ENCODE results near the gene CCDC196.
"Not testable (repeated sequence)": the region's sequence is repeated elsewhere in the genome, so short reads cannot be mapped to it uniquely, and the experiment has no call there.

Gene CCDC196

DNA sequence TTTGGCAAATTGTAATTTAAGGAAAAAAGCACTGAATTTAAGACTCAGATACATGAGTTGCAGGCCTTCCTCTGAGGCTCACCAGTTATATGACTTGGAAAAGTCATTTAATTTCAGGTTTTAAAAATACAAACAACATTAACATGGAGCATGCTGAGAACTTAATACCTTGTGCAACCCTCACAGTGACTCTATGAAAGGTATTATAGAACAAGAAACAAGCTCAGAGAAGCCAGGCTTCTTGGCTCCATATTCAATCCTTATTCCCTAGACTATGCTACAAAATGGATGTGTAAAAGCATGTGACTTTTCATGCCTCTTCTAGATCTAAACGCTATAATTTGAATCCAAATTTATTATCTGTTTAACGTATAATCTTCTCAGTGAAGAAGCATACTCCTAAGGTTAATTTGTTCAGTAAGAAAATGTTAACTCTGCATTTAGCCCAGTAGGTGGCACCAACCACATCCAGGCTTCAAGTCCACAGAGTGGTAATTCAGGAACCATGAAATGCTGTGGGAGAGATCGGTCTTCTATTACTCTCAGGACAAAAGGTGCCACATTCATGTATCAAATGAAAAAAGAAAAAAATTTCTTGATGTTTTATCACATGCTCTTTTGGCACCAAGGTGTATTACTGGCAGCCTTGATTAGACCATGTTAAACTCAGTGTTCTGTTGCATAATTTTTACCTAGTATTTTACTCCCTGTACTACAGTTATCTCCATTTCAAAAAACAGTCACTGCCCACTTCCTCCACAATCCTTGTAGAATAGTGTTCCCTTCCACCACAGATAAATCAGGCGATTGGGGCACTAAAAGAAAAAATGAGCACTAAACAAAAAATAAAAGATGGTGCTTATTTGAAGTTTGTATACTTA lies 9.3 kb downstream of the CCDC196 start:
- DNase-seq (ENCODE audit: low read depth): peak; percentile 75
- no peak overlapping the region for H3K4me3 ChIP-seq (ENCODE audit: low read length)
- TF ChIP-seq, protein P1, sequence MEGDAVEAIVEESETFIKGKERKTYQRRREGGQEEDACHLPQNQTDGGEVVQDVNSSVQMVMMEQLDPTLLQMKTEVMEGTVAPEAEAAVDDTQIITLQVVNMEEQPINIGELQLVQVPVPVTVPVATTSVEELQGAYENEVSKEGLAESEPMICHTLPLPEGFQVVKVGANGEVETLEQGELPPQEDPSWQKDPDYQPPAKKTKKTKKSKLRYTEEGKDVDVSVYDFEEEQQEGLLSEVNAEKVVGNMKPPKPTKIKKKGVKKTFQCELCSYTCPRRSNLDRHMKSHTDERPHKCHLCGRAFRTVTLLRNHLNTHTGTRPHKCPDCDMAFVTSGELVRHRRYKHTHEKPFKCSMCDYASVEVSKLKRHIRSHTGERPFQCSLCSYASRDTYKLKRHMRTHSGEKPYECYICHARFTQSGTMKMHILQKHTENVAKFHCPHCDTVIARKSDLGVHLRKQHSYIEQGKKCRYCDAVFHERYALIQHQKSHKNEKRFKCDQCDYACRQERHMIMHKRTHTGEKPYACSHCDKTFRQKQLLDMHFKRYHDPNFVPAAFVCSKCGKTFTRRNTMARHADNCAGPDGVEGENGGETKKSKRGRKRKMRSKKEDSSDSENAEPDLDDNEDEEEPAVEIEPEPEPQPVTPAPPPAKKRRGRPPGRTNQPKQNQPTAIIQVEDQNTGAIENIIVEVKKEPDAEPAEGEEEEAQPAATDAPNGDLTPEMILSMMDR (conservative IDR thresholded peaks at IDR 0.05; ENCODE audit: low read length): peak; percentile 89

DNA sequence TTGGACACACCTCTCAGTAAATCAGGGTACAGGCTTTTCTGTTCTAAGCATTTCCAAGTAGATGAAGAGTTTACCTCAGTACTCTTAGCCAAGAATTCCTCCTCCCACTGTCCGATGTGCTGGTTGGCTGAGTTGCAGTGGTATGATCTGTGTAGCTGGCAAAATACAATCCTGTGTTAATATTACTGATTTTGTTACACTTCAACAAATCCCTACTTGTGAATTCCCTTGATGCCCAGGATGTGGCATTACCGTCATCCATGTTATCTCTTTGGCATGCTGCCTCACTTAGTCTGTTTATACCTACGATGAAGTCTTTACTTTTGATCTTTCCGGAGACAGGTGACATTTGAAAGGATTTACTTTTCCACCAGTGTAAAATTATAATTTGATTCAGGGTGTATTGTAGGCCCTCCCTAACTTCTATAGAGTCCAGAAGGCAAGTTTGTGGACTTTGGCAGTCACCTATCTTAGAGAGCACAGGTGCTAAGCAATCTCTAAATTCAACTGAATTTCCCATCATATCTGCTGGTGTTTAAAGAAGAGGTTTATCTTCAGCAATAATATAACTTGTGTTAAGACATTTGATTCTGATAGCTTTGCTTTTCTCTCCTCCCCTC lies 10.1 kb downstream of the CCDC196 start:
- TF ChIP-seq, protein P1 (conservative IDR thresholded peaks at IDR 0.05; ENCODE audit: low read length): no peak
- no peak overlapping the region for H3K4me3 ChIP-seq (ENCODE audit: low read length)
- DNase-seq (ENCODE audit: low read depth): no peak

DNA sequence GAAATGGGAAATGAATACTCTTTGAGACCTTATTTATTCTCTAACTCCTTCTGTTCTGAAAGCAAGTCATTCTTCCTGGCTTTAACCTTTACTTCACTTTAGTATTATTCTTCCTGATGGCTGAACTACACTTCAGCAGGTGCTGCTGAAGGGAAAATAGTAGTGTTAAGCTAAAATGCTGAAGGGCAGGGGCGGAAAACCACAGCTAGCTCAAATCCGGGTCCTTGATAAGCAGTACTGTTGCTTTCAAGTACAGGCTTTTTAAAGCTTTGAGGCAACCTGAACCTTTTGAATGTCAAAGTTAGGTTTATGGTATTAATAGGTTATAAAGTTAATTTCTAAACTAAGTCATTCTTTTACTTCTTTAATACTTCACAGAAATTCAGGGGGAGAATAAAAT lies 10.7 kb downstream of the CCDC196 start:
- TF ChIP-seq, protein P1 (conservative IDR thresholded peaks at IDR 0.05; ENCODE audit: low read length): no peak
- no peak overlapping the region for H3K4me3 ChIP-seq (ENCODE audit: low read length)
- no peak for DNase-seq (ENCODE audit: low read depth)

DNA sequence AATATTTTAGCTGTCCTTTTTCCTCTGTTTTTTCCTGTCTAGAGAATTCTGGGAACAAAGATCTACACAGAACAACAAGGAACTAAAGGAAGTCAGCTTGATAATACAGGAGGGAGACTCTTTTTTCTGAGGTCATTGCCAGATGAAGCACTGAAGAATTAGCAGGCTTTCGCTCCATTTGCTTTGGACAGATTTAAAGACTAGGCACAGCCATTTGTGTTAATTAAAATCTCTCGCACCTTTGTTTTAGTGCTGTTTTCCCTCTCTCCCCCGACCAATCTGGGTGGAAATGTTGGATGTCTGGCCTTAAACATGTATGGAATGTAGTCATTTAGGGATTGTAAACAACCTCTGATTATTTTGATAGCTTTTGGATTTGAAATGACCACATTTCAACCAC lies 12.1 kb downstream of the CCDC196 start:
- TF ChIP-seq, protein P1 (conservative IDR thresholded peaks at IDR 0.05; ENCODE audit: low read length): no peak
- H3K4me3 ChIP-seq (ENCODE audit: low read length): no peak overlapping the region
- peak; percentile 11 for DNase-seq (ENCODE audit: low read depth)

DNA sequence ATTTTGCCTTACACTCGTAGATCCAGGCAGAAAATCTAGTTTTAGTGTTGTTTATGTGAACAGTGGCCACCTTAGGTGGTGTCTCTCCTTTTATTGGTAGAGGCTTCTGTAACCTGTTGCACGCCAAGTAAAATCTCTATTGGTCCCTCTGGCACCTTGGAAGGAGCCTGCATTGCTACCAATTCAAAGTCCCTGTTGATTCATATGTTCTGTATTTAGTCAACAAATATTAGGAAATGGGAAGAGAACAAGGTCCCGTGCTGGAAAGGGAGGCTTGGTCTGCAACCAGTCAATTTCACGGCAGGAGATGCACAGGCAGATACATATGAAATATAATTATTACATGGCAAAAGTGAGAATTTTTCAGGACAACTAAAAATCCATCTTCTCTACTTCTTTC lies 15.4 kb downstream of the CCDC196 start:
- TF ChIP-seq, protein P1 (conservative IDR thresholded peaks at IDR 0.05; ENCODE audit: low read length): no peak
- no peak overlapping the region for H3K4me3 ChIP-seq (ENCODE audit: low read length)
- DNase-seq (ENCODE audit: low read depth): no peak

DNA sequence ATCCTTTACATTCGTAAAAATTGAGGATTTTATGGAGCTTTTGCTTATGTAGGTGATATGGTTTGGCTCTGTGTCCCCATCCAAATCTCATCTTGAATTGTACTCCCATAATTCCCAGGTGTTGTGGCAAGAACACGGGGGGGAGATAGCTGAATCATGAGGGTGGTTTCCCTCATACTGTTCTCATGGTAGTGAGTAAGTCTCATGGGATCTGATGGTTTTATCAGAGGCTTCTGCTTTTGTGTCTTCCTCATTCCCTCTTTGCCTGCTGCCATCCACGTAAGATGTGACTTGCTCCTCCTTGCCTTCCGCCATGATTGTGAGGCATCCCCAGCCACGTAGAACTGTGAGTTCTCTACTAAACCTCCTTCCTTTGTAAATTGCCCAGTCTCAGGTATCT lies 16.7 kb downstream of the CCDC196 start:
- DNase-seq (ENCODE audit: low read depth); H3K4me3 ChIP-seq (ENCODE audit: low read length): not testable (repeated sequence)

DNA sequence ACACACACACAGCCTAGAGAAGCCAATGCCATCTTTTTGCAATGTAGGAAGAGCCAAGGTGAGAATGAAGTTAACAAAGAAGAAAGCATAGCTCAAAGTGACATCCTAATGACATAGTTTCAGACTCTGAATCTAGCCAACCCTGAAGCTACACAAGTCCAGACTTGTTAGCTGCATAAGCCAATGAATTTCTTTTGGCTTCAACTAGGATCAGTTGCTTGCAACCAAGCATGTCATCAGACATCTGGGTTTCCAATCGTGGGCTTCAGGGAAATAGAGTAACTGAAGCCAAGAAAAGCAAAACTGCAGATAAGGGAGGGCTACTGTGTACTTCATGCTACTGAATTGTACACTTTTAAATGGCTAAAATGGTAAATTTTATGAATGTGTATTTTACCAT lies 17.4 kb downstream of the CCDC196 start:
- TF ChIP-seq, protein P1 (conservative IDR thresholded peaks at IDR 0.05; ENCODE audit: low read length): no peak
- H3K4me3 ChIP-seq (ENCODE audit: low read length): no peak overlapping the region
- DNase-seq (ENCODE audit: low read depth): peak; percentile 13
